Duodenal mucosa (tissue), 2 donors: ENCODE measurements around the gene NUDT2.
"Not testable (repeated sequence)": the region's sequence is repeated elsewhere in the genome, so short reads cannot be mapped to it uniquely, and the experiment has no call there.

Experiments
- H3K27ac ChIP-seq: one replicate; pipeline ENCODE4 v1.7.0; 2013; ENCODE audit warnings: low read depth, low read length
- H3K27me3 ChIP-seq, 2 donors: one replicate each; pipeline ENCODE4 v1.7.0; 2013; ENCODE audit warnings: low read length in 2 of 2, control low read depth in 1 of 2; ENCODE audit not compliant: insufficient read depth in 2 of 2, control insufficient read depth in 1 of 2
- H3K36me3 ChIP-seq, 2 donors: one replicate each; pipeline ENCODE4 v1.7.0; 2013; ENCODE audit warnings: low read length in 2 of 2, control low read depth in 1 of 2; ENCODE audit not compliant: insufficient read depth in 2 of 2, control insufficient read depth in 1 of 2
- H3K4me1 ChIP-seq, 2 donors: one replicate each; pipeline ENCODE4 v1.7.0; 2013; ENCODE audit warnings: low read length in 2 of 2, control low read depth in 1 of 2; ENCODE audit not compliant: insufficient read depth in 2 of 2, control insufficient read depth in 1 of 2
- H3K4me3 ChIP-seq, 2 donors: one replicate each; pipeline ENCODE4 v1.7.0; 2013; ENCODE audit warnings: low read length in 2 of 2, low read depth in 1 of 2
- H3K9ac ChIP-seq, 2 donors: one replicate each; pipeline ENCODE4 v1.7.0; 2013; ENCODE audit warnings: low read length in 2 of 2, low read depth in 1 of 2
- H3K9me3 ChIP-seq, 2 donors: one replicate each; pipeline ENCODE4 v1.7.0; 2013; ENCODE audit warnings: low read length in 2 of 2, control low read depth in 1 of 2; ENCODE audit not compliant: control insufficient read depth in 1 of 2

Gene NUDT2

GRCh38 chr9:34349324-34349723 is 20.0 kb downstream of the NUDT2 start:
- Histone ChIP-seq H3K9ac (no peak overlapping the region), H3K4me3 (no peak overlapping the region), H3K9me3 (no peaks in the 10 kb centered on the region), H3K27me3 (no peaks in the 10 kb centered on the region), H3K4me1 (peaks cover 7 to 13% of the 10 kb centered on the region in 2 donors), H3K36me3 (no peaks in the 10 kb centered on the region), H3K27ac (no peak overlapping the region)

GRCh38 chr9:34352122-34352652 is 22.8 kb downstream of the NUDT2 start:
- H3K4me3 ChIP-seq = peak overlapping the region in 1 of 2 donors; percentile 26
- not testable (repeated sequence) for H3K9me3 ChIP-seq, H3K4me1 ChIP-seq, H3K36me3 ChIP-seq, H3K9ac ChIP-seq, H3K27me3 ChIP-seq
- H3K27ac ChIP-seq = peak overlapping the region; percentile 70

DNA sequence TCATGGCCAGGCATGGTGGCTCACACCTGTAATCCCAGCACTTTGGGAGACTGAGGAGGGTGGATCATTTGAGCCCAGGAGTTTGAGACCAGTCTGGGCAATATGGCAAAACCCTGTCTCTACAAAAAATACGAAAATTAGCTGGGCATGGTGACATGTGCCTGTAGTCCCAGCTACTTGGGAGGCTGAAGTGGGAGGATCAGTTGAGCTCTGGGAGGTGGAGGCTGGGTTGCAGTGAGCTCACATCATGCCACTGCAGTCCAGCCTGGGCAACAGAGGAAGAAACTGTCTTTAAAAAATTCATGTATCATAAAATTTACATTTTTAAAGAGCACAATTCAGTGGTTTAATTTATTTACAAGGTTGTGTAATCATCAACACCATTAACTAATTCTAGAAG is 23.6 kb downstream of the NUDT2 start:
- H3K27ac ChIP-seq, H3K4me3 ChIP-seq, H3K9ac ChIP-seq, H3K27me3 ChIP-seq, H3K4me1 ChIP-seq, H3K9me3 ChIP-seq, H3K36me3 ChIP-seq: not testable (repeated sequence)

DNA sequence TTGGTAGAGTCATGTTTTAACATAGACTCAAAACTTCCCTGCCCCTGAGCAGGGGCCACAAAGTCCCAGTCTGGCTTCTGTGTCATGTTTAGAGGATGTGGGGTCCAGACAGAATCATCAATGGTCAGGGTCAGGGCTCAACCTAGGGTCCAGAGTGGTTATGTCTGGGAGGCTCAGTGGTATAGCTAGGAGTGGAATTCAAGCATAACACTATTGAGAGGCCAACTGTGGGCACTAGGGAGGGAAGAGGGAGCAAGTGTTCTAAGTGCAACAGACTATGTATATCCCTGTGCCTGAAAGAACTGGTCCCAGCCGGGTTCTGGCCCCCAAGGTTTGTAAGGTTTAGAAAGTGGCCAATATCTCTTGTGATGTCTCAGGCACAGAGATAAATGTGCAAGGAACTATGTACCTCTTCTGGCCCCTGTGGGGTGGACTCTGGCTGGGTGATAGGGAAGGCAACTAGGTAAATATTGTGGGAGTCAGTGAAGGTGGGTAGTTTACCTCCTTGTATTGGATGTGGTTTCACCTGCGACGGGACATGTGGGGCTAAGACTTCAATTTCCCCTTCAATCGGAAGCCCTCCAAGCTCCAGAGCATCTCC is 33.3 kb downstream of the NUDT2 start:
- H3K9me3 ChIP-seq = no peaks in the 10 kb centered on the region

GRCh38 chr9:34363619-34364351 is 34.4 kb downstream of the NUDT2 start:
- Histone ChIP-seq H3K4me1 (no peaks in the 10 kb centered on the region), H3K9ac (no peak overlapping the region), H3K27ac (no peak overlapping the region)

More for the DNA sequence above, 33.3 kb downstream of the NUDT2 start:
- Histone ChIP-seq H3K4me3 (no peak overlapping the region), H3K27me3 (no peaks in the 10 kb centered on the region), H3K9ac (no peak overlapping the region), H3K27ac (no peak overlapping the region), H3K4me1 (no peaks in the 10 kb centered on the region), H3K36me3 (peaks cover 1 to 4% of the 10 kb centered on the region in 2 donors)

GRCh38 chr9:34365282-34365681 is 35.9 kb downstream of the NUDT2 start:
- no peaks in the 10 kb centered on the region for H3K4me1 ChIP-seq

More at GRCh38 chr9:34363619-34364351, 34.4 kb downstream of the NUDT2 start:
- H3K9me3 ChIP-seq = no peaks in the 10 kb centered on the region
- H3K27me3 ChIP-seq = no peaks in the 10 kb centered on the region
- H3K4me3 ChIP-seq = no peak overlapping the region
- H3K36me3 ChIP-seq = peaks cover 3 to 8% of the 10 kb centered on the region in 2 donors

DNA sequence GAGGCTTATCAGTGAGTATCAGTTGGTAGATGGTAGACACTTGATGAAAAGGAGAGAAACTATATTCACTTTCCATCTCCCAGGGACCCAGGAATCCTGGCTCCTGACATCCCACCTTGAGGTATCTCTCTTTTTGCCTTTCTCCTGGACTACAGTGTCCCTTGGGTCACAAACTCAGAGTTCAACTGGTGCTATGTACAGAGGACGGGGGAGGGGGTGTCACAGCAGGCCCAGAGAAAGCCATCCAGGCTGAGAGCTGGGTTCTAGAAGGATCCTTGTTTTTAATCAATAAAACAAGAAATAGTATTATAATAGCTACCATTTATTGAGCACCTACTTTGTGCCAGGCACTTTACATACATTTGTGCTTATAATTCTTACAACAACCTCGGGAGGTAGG is 37.0 kb downstream of the NUDT2 start:
- H3K27me3 ChIP-seq = no peaks in the 10 kb centered on the region
- no peaks in the 10 kb centered on the region for H3K4me1 ChIP-seq
- no peak overlapping the region for H3K9ac ChIP-seq
- H3K4me3 ChIP-seq = no peak overlapping the region
- H3K27ac ChIP-seq = no peak overlapping the region
- no peaks in the 10 kb centered on the region for H3K9me3 ChIP-seq
- H3K36me3 ChIP-seq = peaks cover 19 to 28% of the 10 kb centered on the region in 2 donors

More at GRCh38 chr9:34365282-34365681, 35.9 kb downstream of the NUDT2 start:
- Histone ChIP-seq H3K9ac (no peak overlapping the region), H3K27ac (no peak overlapping the region), H3K36me3 (peaks cover 12 to 17% of the 10 kb centered on the region in 2 donors), H3K9me3 (no peaks in the 10 kb centered on the region), H3K27me3 (no peaks in the 10 kb centered on the region), H3K4me3 (no peak overlapping the region)

DNA sequence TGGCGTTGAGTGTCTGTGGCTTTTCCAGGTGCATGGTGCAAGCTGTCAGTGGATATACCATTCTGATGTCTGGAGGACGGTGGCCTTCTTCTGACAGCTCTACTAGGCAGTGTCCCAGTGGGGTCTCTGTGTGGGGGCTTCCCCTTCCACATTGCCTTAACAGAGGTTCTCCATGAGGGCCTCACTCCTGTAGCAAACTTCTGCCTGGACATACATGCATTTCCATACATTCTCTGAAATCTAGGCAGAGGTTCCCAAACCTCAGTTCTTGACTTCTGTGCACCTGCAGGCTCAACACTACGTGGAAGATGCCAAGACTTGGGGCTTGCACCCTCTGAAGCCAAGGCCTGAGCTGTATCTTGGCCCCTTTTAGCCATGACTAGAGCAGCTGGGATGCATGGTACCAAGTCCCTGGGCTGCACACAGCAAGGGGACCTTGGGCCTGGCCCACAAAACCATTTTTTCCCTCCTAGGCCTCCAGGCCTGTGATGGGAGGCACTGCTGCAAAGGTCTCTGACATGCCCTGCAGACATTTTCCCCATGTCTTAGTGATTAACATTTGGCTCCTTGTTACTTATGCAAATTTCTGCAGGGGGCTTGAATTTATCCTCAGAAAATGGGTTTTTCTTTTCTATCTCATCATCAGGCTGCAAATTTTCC is 38.5 kb downstream of the NUDT2 start:
- H3K36me3 ChIP-seq = peaks cover 26 to 40% of the 10 kb centered on the region in 2 donors
- not testable (repeated sequence) for H3K9me3 ChIP-seq, H3K4me1 ChIP-seq, H3K27ac ChIP-seq, H3K9ac ChIP-seq, H3K4me3 ChIP-seq, H3K27me3 ChIP-seq

- peaks cover 26 to 40% of the 10 kb centered on the region in 2 donors for H3K36me3 ChIP-seq
- H3K9ac ChIP-seq, H3K4me1 ChIP-seq, H3K27ac ChIP-seq, H3K4me3 ChIP-seq, H3K9me3 ChIP-seq, H3K27me3 ChIP-seq: not testable (repeated sequence)
Measured at GRCh38 chr9:34368796-34369195, 39.4 kb downstream of the NUDT2 start.

- Histone ChIP-seq H3K9ac (no peak overlapping the region), H3K4me3 (no peak overlapping the region), H3K4me1 (peaks cover 9 to 10% of the 10 kb centered on the region in 2 donors), H3K27me3 (no peaks in the 10 kb centered on the region), H3K27ac (no peak overlapping the region), H3K36me3 (peaks cover 26 to 40% of the 10 kb centered on the region in 2 donors), H3K9me3 (no peaks in the 10 kb centered on the region)
Measured at GRCh38 chr9:34369636-34370035, 40.3 kb downstream of the NUDT2 start.
